Stomach smooth muscle (tissue), 2 donors: ENCODE results near the gene ANKS6.

Experiments used
- H3K27ac ChIP-seq: one replicate; pipeline ENCODE4 v1.7.0; 2013; ENCODE audit warnings: mild to moderate bottlenecking, low read length, inconsistent platforms
- H3K27me3 ChIP-seq, 2 donors: one replicate each; pipeline ENCODE4 v1.7.0; 2013; ENCODE audit warnings: low read length in 2 of 2; ENCODE audit not compliant: insufficient read depth in 2 of 2, control insufficient read depth in 1 of 2
- H3K36me3 ChIP-seq, 2 donors: one replicate each; pipeline ENCODE4 v1.7.0; 2013; ENCODE audit warnings: low read length in 2 of 2; ENCODE audit not compliant: control insufficient read depth in 2 of 2, insufficient read depth in 2 of 2
- H3K4me1 ChIP-seq: one replicate; pipeline ENCODE4 v1.7.0; 2013; ENCODE audit warnings: low read length; ENCODE audit not compliant: control insufficient read depth, insufficient read depth
- H3K4me3 ChIP-seq, 2 donors: one replicate each; pipeline ENCODE4 v1.7.0; 2013; ENCODE audit warnings: low read length in 2 of 2
- H3K9ac ChIP-seq, 2 donors: one replicate each; pipeline ENCODE4 v1.7.0; 2013; ENCODE audit warnings: low read length in 2 of 2, mild to moderate bottlenecking in 1 of 2
- H3K9me3 ChIP-seq, 2 donors: one replicate each; pipeline ENCODE4 v1.7.0; 2013; ENCODE audit warnings: low read length in 2 of 2; ENCODE audit not compliant: control insufficient read depth in 2 of 2
- donor health status: healthy.
- donor health status: Pancreatic carcinoma.

Gene ANKS6

DNA sequence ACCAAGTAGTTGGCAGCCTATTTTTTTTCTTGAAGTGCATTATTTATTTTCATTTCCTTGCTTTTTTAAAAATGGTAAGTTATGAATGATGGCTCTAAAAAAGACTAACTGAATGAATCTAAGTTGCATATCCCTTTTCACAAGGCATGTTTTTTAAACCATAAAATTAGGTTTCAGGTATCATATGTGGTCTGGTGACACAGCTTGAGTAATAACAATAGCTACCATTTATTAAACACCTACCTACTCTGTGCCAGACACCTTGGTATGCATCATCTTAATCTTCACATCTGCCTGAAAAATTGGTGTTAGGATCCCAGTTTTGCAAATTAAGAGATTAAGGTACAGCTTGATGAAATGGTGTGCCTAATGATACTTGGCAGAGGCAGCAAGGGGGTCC, 83.4 kb downstream of the ANKS6 start:
- H3K9me3 ChIP-seq: no peaks in the 10 kb centered on the region
- no peak overlapping the region for H3K9ac ChIP-seq
- peaks cover 19 to 28% of the 10 kb centered on the region in 2 donors for H3K27me3 ChIP-seq
- no peak overlapping the region for H3K4me3 ChIP-seq
- H3K4me1 ChIP-seq: peaks cover 8% of the 10 kb centered on the region
- no peak overlapping the region for H3K27ac ChIP-seq
- no peaks in the 10 kb centered on the region for H3K36me3 ChIP-seq

DNA sequence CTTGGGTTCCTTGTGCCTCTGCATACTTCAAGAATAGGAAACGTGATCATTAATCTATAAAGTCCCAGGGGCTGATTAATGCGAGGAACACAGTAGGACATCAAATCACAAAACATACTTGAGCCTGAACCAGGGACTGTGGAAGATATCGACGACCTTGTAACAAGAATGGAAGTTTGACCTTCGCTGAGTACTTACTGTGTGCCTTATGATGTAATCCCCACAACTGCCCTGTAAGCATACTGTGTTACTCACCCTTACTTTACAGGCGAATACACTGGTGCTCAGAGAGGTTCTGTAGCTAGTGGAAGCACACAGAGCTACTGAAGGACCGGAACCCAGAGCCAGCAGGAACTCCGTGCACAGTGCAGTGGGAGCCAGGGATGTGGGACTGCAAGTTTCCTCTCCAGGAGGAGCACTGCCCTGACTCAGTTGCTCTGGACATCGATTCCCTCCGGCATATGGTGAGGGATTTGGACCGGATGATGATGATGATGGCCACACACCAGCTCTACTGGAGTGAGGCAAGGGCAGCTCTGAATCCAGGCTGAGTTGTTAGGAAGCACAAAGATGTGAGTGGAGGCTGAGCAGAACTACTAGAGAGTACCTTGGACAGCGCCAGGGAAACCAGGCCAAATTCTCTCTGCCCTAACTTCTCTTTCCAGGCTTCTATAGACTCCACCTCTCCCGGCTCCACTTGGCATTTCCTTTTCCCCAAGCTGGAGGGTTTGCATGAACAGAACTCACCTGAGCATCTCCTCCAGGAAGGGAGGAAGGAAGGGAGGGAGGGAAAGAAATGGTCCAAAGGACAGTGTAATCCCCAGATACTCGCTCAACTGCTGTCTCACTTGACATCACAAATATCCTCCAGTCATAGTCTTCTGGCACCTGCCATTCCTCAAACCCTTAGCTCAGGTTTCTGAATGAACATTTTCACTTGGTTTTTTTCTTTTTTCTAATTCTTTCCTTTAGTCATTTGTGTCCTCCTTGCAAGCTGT, 86.1 kb downstream of the ANKS6 start:
- no peak overlapping the region for H3K9ac ChIP-seq

DNA sequence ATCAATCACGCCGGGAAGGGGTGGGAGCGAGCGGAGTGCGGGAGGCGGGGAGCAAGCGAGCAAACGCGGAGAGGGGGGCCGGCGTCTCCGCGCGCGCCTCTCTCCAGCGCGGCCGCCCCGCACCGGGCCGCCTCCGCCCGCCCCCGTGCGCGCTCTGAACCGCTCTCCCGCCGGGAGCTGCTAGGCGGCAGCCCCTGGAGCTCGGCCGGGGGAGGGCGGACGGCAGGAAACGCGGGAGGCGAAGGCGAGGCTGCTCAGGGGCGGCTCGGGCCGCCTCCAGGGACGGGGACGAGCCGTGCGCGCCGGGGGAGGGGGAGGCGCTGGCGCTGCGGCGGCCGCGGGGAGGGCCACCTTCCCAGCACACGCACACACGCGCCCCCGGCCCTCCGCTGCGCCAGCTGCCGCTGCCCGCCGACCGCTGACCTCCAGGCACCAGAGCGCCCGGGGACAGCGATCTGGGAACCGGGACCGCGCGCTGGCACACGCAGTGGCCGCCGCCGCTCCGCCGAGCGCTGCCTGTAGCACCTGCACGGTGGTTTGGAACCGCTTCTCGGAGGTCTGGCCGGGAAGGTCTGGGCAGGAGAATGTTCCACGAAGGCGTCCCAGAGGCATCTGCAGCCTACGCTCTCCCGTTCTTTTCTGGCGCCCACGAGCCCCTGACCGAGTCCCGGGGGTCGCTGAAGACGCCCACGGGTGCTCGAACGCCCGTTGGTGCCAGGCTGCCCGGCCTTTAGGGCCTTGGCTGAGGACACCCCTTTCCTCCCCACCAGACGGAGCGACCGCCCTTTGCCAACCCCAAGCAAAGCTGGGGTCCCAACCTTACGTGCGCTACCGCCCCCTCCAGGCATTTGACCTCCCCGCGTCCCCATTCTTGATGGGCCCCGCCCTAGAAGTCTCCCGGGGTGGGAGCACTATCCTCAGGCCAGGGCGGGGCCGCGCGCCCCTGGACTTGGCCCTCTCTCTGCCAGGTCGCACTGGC, 87.1 kb downstream of the ANKS6 start, which contains the start of gene GABBR2:
GABBR2 (minus strand) TSS at position 3 of the 979 bp plus-strand sequence. CDS start 198 bp downstream, outside the sequence.
- no peak within 1 kb of the TSS for H3K9ac ChIP-seq
- H3K9me3 ChIP-seq: peaks cover 0 to under 1% of the 10 kb centered on the region in 2 donors
- peaks cover 47% of the 10 kb centered on the region in 2 donors for H3K27me3 ChIP-seq
- H3K4me1 ChIP-seq: peaks cover 20% of the 10 kb centered on the region
- H3K36me3 ChIP-seq: no peaks in the 10 kb centered on the region
- H3K27ac ChIP-seq: no peak within 1 kb of the TSS
- H3K4me3 ChIP-seq: peak within 1 kb of the TSS in 1 of 2 donors; percentile 63

More for the DNA sequence above, 86.1 kb downstream of the ANKS6 start:
- Histone ChIP-seq H3K27me3 (peaks cover 37 to 48% of the 10 kb centered on the region in 2 donors), H3K9me3 (no peaks in the 10 kb centered on the region), H3K27ac (no peak overlapping the region), H3K4me3 (no peak overlapping the region), H3K4me1 (peaks cover 20% of the 10 kb centered on the region), H3K36me3 (no peaks in the 10 kb centered on the region)

DNA sequence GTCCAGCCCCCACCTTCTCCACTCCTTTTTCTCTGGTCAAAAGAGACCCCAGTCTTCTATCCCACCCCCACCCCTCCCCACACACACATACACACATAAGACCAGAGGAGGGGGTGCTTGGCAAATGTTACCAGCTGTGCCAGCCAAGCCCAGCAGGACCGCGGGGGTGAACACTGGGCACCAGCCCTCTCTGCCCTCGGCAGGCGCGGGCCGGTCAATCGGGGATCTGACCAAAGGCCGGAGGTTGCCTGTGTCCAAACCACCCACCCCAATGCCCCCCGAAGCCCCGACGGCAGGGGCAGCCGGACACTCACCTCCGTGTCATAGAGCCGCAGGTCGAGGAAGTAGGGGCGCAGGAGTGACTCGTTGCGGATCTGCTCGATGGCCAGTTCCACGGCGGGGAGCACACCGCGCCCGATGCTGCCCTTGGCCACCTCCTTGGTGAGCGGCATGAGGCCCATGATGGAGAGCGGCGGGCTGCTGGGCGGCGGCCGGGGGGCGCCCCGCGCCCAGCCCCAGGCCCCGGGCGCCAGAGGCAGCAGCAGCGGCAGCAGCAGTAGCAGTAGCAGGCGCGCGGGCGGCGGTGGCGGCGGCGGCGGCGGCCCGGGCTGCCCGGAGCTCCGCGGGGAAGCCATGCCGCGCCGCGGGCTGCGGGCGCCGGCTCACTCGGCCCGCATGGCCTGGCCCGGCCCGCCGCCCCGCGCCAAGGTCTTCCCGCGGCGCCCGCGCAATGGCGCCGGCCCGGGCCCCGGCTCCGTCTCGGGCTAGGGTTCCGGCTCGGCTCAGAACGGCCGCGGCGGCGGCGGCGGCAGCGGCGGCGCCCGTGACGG, 88.0 kb downstream of the ANKS6 start:
- Histone ChIP-seq H3K9me3 (peaks cover 0 to 4% of the 10 kb centered on the region in 2 donors), H3K36me3 (no peaks in the 10 kb centered on the region), H3K4me3 (peak overlapping the region in 1 of 2 donors; percentile 63), H3K27ac (no peak overlapping the region), H3K27me3 (peaks cover 47 to 50% of the 10 kb centered on the region in 2 donors), H3K4me1 (peaks cover 20% of the 10 kb centered on the region), H3K9ac (no peak overlapping the region)

DNA sequence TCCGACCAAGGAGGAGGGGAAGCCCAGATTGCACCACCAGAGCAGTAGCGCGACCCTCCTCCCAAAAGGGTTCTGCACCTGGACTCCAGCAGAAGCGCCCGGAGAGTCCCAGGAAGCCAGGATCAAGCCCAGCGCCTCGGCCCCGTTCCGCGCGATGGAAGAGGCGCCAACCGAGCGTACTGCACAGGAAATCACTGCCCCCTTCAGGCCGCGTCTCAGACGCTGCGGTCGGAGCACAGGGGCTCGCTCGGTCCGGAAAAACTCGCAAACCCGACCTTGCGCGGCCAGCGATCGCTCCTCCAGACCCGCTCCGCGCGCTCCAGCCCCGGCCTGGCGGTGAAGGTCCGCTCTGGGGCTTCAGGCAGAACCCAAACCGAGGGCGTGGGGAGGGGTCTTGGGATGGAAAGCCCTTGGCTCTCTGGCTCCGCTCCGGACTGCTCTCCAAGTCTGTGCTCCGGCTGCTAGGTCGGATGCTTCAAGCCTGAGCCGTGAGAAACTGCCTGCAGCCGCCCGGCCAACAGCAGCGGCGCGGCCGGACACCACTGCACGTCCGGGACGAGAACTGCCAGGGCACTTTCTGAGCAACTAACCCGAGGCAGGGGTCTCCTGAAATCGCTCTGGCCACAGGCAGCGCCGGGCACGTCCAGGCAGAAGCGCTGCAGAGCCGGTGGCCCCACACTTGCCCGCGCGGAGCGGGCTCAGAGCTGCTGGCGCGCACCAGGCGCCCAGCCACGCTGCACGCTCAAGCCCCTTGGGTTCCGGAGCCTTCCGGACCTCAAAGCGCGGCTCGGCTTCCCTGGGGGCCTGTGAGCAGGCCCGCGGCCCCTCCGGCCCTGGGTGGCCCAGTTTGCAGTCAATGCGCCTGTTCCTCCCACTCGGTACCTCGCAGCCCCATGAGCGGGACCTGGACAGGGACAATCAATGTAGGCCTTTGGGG, 88.9 kb downstream of the ANKS6 start:
- Histone ChIP-seq H3K36me3 (no peaks in the 10 kb centered on the region), H3K9me3 (peaks cover 0 to 4% of the 10 kb centered on the region in 2 donors), H3K27me3 (peaks cover 48 to 50% of the 10 kb centered on the region in 2 donors), H3K4me1 (peaks cover 20% of the 10 kb centered on the region), H3K9ac (no peak overlapping the region), H3K27ac (no peak overlapping the region), H3K4me3 (peak overlapping the region; percentile 12 to 52)

DNA sequence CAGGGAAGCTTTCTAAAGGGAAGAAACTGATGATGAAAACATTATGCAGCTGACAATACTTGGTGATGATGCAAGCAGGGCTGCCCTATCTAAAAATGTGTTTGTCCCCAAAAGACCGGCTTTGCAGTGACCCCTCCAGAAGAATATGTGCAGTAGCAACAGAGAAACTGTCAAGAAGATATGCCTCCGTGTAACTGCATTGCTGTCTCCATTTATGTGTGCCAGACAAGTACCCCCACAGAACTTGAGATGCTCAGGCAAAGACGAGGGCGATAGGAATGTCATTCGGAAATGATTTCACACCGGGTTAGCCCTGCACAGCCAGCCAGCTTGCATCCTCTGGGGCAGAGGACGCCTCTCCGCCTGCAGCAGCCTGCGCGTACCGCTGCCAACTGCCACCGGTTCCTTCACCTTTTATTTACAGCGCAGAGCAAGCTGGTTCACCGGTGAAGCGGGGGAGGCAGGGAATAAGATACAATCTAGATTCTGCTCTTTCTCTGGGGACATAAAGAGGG, 89.6 kb downstream of the ANKS6 start:
- H3K27me3 ChIP-seq: peaks cover 47 to 50% of the 10 kb centered on the region in 2 donors
- H3K4me1 ChIP-seq: peaks cover 20% of the 10 kb centered on the region
- H3K4me3 ChIP-seq: peak overlapping the region; percentile 12 to 52
- H3K9me3 ChIP-seq: peaks cover 0 to 4% of the 10 kb centered on the region in 2 donors
- H3K9ac ChIP-seq: no peak overlapping the region
- H3K36me3 ChIP-seq: no peaks in the 10 kb centered on the region
- H3K27ac ChIP-seq: no peak overlapping the region

DNA sequence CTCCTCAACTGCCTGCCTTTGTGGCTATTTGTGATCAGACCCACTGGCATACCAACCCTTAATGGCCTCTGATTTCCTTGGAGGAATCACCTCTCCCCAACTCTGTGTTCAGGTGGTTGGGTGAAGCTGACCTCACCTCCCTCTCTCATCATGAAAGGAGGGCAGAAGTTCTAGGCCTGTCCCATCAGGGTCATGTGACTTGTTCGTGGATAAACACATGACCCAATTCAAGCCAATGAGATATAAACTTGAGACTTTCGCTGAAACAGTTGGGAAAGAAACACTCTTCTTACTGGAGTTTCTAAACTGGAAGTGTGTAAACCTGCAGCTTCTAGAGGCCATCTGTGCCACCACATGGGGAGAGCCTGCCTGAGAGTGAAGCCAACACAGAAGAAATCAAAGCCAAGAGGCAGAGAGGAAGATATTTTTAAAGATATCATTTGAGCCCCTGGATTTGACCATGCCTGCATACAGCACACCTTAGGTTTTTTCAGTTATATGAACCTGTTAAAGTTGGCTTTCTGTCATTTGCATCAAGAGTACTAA, 93.4 kb downstream of the ANKS6 start:
- no peak overlapping the region for H3K4me3 ChIP-seq
- H3K9me3 ChIP-seq: peaks cover 7 to 10% of the 10 kb centered on the region in 2 donors
- peaks cover 12% of the 10 kb centered on the region for H3K4me1 ChIP-seq
- H3K27me3 ChIP-seq: peaks cover 30 to 31% of the 10 kb centered on the region in 2 donors
- no peak overlapping the region for H3K27ac ChIP-seq
- no peak overlapping the region for H3K9ac ChIP-seq
- H3K36me3 ChIP-seq: no peaks in the 10 kb centered on the region

DNA sequence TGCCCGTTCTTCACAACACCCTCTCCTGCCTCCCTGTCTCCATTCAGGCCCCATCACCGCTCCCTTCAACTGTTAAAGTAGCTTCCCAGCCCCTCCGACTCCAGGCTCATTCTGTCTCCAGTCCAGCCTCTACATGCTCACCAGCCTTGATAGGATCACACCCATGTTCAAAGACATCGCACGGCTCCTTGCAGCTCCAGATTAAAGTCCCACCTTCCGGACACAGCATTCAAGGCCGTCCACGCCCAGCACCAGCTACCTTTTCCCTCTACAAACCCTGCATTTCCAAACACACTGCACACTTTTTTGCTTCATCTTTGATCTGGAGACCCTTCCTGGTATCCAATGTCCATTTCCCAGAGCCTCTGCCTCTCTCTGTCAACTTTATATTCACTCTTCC, 94.0 kb downstream of the ANKS6 start:
- H3K9me3 ChIP-seq: peaks cover 7 to 10% of the 10 kb centered on the region in 2 donors
- H3K4me3 ChIP-seq: no peak overlapping the region
- peaks cover 25% of the 10 kb centered on the region in 2 donors for H3K27me3 ChIP-seq
- H3K9ac ChIP-seq: no peak overlapping the region
- H3K27ac ChIP-seq: no peak overlapping the region
- peaks cover 6% of the 10 kb centered on the region for H3K4me1 ChIP-seq
- H3K36me3 ChIP-seq: no peaks in the 10 kb centered on the region

DNA sequence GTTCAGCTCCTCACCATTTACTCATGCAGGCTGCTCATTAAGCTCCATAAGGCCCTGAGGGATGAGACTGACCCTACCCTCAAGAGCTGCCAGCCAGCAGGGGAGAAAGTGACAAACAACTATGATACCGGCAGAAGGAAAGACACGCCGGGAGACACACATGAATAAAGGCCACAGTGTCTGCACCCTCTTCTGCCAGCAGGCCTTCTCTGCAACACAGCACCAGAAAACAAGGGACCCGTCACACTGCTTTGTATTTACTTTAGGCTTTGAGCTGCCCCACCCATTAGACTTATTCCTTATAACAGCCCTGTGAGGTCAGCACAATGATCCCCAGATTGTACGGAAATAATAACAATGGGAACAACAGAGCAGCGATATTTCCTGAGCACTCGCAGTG, 94.8 kb downstream of the ANKS6 start:
- no peaks in the 10 kb centered on the region for H3K36me3 ChIP-seq
- H3K27me3 ChIP-seq: peaks cover 18% of the 10 kb centered on the region in 2 donors
- H3K27ac ChIP-seq: no peak overlapping the region
- H3K4me3 ChIP-seq: no peak overlapping the region
- H3K4me1 ChIP-seq: no peaks in the 10 kb centered on the region
- H3K9ac ChIP-seq: no peak overlapping the region
- H3K9me3 ChIP-seq: peaks cover 7 to 10% of the 10 kb centered on the region in 2 donors
